Daoy (cell line): Measurements from ENCODE around the gene VN1R2. TPM values are rescaled to one million over a fixed set of nuclear protein-coding genes. Genes with fewer than 3 reads are reported as not detected.
"Not testable (repeated sequence)": the region's sequence is repeated elsewhere in the genome, so short reads cannot be mapped to it uniquely, and the experiment has no call there.

Experiments
- DNase-seq: peaks from one replicate; pipeline ENCODE4 v3.0.0-alpha.2; 2015; ENCODE audit warnings: low read depth
- total RNA-seq: library from RNA; depleted of rRNA; stranded (reverse); fragments of >200 nt; shearing (Covaris generic); gene quantifications from 2 replicates; pipeline ENCODE4 v1.2.3, GENCODE V29; 2014; rRNA removed

The VN1R2 gene, protein sequence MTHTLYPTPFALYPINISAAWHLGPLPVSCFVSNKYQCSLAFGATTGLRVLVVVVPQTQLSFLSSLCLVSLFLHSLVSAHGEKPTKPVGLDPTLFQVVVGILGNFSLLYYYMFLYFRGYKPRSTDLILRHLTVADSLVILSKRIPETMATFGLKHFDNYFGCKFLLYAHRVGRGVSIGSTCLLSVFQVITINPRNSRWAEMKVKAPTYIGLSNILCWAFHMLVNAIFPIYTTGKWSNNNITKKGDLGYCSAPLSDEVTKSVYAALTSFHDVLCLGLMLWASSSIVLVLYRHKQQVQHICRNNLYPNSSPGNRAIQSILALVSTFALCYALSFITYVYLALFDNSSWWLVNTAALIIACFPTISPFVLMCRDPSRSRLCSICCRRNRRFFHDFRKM
- total RNA-seq = not detected in 2 replicates

DNA sequence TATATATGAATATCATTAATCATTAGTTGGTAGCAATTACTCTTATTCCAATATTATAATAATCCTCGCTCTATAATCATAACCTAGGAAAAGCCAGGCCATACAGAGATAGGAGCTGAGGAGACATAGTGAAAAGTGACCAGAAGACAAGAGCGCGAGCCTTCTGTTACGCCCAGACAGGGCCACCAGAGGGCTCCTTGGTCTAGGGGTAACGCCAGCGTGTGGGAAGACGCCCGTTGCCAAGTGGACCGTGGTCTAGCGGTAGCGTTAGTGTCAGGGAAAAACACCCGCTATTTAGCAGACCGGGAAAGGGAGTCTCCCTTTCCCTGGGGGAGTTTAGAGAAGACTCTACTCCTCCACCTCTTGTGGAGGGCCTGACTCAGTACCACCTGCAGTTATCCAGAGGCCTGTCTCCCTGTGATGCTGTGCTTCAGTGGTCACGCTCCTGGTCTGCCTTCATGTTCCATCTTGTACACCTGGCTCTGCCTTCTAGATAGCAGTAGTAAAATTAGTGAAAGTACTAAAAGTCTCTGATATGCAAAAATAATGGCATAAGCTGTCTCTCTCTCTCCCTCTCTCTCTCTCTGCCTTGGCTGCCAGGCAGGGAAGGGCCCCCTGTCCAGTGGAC is at the start of gene VN1R2:
Gene VN1R2 (plus strand): TSS at position 578 of the 628 bp plus-strand sequence. CDS start 84 bp downstream, outside the sequence.
- peak; percentile 9 for DNase-seq

DNA sequence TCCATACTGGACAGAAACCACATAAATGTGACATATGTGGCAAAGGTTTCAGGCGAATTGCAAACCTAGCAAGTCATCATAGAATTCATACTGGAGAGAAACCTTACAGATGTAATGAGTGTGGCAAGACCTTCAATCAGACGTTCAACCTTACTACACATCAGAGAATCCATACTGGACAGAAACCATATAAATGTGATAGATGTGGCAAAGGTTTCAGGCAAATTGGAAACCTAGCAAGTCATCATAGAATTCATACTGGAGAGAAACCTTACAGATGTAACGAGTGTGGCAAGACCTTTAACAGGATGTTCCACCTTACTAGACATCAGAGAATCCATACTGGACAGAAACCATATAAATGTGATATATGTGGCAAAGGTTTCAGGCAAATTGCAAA is 46.5 kb upstream of the VN1R2 start:
- DNase-seq = not testable (repeated sequence)

DNA sequence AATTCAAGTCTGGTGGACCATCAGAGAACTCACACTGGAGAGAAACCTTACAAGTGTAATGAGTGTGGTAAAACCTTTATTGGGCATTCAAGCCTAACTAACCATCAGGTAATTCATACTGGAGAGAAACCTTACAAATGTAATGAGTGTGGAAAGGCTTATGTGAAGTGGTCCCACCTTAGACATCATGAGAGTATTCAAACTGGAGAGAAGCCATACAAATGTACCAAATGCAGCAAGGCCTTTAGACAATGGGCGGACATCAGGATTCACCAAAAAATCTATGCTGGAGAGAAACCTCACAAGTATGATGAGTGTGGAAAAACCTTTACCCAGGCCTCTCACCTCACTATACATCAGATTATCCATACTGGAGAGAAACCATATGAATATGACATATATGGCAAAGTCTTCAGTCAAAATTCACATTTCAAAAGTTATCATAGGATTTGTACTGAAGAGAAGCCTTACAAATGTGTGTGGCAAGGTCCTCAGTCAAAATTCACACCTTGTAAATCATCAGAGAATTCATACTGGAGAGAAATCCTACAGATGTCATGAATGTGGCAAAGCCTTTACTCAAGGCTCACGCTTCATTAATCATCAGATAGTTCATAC is 45.3 kb upstream of the VN1R2 start:
- no peak for DNase-seq

DNA sequence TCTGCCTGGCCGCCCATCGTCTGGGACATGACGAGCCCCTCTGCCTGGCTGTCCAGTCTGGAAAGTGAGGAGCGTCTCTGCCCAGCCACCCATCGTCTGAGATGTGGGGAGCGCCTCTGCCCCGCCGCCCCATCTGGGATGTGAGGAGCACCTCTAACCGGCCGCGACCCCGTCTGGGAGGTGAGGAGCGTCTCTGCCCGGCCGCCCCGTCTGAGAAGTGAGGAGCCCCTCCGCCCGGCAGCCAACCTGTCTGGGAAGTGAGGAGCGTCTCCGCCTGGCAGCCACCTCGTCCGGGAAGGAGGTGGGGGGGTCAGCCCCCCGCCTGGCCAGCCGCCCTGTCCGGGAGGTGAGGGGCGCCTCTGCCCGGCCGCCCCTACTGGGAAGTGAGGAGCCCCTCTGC is 35.4 kb upstream of the VN1R2 start:
- DNase-seq = not testable (repeated sequence)

DNA sequence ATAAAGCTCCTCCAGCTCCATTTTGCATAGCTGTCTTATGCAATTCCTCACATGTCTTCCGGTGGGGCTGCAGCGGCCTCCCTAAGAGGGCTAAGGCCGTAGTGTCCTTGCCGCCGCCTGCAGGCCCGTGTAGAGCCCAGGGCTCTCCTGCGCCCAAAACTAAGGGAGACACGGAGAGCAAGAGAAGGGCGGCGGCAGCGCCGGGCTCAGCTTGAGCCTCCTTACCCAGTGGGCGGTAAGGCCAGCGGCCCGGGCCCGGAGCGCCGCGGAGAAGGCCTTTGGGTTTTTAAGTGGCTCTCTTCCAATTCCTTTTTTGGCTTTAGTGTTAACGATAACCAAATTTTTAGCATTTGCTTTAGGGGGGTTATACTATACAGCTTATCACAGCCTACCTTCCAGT is 33.5 kb upstream of the VN1R2 start:
- no peak for DNase-seq

DNA sequence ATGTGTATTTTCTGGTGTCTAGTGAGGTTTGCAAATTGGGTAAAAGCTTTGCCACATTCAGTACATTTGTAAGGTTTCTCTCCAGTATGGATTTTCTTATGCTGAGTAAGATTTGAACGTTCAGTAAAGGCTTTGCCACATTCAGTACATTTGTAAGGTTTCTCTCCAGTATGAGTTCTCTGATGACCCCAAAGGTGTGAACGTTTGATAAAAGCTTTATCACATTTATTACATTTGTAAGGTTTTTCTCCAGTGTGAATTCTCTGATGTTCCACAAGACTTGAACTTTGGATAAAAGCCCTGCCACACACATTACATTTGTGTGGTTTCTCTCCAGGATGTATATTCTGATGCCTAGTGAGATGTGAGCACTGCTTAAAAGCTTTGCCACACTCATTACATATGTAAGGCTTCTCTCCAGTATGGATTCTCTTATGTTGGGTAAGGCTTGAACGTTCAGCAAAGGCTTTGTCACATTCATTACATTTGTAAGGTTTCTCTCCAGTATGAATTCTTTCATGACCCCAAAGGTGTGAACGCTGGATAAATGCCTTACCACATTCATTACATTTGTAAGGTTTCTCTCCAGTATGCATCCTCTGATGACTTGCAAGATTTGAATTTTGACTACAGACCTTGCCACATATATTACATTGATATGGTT is 20.8 kb upstream of the VN1R2 start:
- no peak for DNase-seq

DNA sequence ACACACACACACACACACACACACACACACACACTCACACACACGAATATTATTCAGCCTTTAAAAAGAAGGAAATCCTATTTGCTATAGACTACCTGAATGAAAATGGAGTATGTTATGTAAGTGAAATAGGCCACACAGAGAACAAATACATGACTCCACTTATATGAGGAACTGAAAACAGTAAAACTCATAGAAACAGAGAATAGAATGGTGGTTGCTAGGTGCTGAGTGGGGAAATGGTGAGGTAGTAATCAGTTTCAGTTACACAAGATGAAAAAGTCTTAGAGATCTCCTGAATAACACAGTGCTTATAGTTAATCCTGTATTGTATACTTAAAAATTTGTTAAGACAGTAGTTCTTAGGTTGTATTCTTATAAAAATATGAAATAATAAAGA is 11.6 kb upstream of the VN1R2 start:
- DNase-seq = no peak

DNA sequence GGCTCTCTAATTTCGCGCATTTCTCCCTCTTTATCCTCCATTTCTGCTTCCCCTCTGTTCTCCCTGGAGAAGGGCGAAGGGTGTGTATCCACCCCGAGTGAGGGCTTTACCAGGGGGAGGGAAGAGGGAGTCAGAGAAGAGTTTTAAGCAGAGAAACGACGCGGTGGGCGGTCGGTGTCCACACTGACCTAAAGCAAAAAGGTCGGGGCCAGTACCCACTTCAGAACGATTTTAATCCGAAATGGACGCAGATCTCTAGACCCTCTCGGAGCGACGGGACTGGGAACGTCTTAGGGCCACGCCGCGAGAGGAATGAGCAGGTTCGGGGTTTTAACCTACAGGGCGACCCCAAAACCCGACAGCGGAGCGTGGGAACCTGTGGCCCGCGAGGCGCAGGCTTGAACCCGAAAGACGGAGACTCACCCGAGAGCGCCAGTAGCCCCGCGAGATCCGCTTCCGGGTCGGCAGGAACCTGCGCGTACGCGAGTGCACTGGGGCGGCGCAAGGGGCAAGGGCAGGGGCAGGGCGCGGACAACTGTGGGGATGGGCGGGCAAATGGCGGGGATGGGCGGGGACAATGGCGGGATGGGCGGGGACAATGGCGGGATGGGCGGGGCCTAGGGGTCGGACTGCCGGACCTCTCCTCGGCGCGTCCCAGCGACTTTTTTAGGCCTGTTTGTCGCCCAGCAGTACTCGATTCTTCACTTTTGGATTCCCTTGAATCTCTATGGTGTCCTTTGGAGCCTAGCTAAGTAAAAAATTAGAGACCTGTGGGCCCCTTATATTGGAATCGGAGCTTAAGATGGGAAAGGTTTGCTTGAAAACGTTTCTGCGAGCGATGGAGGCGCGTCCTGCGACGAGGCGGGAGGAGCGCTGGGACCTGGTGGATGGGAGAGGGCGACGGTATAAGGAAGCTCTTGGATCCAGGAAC is 3.4 kb upstream of the VN1R2 start, which contains the start of gene ZNF677:
Gene ZNF677 (minus strand): TSS at position 463 of the 931 bp plus-strand sequence. CDS start 3,323 bp downstream, outside the sequence.
- DNase-seq = peak; percentile 92

DNA sequence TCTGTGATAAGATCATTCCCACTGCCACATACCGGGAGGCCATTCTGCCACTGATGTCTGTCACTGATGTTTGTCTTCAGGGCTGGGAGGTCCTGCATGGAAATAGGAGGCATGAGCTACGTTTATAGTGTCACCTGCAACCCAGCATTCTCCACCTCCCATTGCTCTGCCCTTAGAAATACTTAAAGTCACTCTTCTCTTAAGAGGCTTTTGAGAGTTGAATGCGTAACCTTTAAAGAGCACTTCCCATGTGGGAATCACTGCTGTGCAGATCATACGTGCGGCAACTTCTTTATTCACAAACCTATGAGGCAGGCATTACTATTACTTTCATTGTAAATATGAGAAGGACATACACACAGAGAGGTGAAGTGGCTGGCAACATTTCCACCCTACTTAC is 9.5 kb downstream of the VN1R2 start, which contains the start of gene VN1R4:
Gene VN1R4 (minus strand): TSS at position 101 of the 400 bp plus-strand sequence. CDS start 58 bp downstream, at position 43.
- not testable (repeated sequence) for DNase-seq

DNA sequence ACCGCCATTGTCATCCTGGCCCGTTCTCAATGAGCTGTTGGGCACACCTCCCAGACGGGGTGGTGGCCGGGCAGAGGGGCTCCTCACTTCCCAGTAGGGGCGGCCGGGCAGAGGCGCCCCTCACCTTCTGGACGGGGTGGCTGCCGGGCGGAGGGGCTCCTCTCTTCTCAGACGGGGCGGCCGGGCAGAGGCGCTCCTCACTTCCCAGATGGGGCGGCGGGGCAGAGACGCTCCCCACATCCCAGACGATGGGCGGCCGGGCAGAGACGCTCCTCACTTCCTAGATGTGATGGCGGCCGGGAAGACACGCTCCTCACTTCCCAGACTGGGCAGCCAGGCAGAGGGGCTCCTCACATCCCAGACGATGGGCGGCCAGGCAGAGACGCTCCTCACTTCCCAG is 11.8 kb downstream of the VN1R2 start:
- DNase-seq = not testable (repeated sequence)

DNA sequence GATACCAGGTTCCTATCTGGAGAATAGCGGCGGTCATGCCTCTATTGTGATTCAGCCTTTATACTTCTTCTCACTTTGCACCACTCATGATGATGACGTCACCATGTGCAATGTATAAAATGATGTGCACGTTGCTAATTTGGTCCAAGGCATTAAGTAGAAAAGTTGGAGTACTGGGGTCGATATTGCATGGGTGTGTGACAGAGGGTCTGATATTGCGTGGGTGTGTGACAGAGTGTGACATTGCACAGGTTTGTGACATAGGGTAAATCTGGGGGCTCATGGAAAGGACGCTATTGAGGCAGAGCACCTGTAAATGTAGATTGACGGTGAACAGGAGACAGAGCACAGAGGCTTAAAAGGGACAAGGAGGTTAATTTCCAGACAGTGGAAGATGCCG is 14.0 kb downstream of the VN1R2 start:
- no peak for DNase-seq

DNA sequence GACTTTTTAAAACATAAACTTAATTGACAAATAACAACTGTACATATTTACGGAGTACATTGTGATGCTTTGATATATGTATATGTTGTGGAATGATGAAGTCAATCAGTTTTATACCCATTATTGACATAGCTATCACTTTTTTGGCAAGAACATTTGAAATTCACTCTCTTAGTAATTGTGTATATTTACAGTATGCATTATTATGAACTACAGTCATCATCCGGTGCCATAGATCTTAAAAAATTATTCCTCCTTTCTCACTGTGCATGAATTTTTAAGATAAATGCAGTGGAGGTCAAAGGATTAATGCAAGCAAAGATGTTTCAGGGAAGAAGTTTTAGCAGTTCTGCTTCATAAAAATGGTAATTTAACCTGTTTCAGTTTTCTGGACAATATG is 17.4 kb downstream of the VN1R2 start:
- no peak for DNase-seq

DNA sequence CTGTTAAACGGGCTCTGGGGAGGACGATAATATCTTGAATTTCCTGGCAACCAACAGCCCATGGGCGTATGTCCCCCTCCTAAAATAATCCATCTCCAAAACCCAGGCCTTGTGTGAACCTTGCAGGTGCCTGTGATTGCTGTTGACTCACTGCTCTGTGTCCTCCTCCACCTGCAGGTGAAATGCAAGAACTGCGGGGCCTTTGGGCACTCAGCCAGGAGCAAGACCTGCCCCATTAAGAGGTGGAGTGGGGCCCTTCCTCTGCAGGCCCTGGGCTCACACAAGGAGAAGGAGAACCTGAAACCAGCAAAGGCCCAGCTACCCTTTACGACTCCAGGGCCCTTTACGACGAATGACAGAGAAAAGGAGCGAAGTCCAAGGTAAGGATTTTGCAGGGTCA is 23.9 kb downstream of the VN1R2 start:
- DNase-seq = not testable (repeated sequence)

DNA sequence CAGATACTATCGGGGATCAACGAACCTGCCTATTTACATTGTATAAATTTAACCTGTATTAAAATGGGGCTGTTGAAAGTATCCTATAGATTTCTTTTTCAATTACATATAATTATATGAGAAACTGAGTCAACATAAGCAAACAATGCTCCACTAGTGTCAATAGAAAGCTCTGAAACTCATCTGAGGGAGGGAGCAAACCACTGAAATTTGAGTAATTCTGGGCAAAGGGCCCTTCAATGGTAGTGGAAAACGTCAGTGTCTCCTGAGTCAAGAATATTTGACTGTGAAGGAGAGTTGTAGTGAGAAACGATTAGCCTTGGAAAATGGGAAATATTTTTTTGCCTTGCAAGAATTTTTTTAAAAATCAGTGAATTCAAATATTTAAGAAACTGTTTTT is 27.0 kb downstream of the VN1R2 start:
- no peak for DNase-seq

DNA sequence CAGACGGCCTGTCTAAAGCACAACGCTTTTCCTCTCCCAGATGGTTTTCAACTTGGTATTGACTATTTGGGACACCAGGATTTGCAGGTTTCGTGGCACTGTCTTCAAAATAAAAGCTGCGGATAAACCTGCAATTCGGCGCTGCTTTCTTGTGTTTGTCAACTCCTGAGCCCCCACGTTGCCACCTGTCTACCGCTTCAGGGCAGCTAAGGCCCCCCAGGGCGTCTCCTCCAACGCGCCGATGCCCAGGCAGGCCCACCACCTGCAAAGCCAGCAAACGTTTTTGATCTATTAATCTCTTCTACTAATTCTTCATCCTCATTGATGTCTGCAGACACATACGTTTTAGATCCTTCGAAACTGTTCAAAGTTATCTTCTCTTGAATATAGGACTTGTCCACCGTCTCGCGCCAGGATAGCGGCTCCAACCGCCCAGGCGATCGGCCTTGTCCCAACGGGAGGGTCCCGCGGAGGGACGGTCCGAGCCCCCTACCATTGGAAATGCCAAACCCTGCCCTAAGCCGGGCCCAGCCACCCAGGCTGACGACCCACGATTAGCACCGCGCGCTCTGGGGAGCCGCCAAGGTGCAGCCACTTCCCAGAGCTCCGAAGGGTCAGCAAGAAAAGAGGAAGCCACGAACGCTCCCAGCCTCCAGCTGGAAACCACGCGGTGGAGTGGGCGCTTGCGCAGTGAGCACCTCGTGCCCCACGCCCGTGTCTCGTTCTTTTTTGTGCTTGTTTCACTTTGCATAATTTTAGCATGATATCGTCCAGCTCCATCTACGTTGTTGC is 32.9 kb downstream of the VN1R2 start:
- DNase-seq = no peak

DNA sequence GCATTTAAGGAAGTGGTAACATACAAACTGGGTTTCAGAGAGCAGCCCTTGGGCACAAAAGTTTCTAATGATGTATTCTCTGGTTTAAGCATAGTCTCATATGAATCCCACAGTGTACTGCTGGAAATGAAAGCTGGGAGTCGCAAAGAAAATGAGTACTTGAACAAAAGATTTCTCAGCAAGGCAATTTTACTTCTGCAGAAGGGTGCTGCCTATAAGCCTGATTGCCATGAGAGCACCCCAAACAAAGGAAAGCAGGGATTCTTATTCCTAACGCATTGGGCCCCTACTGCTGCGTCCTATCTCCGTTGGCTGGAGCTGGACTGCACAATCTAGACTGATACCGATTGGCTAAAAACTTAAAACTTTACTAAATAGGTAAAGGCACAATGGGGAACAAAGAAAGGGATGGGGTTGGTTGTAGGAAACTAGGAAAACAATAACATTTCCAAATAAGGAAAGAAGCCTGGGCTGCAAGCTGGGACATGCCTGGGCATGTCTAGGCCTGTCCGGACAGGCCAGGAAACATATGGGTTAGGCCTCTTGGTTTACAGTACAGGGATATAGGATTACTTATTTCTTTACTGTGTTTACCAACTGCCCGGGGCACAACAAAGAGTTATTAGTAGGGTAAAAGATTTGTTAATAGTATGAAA is 36.8 kb downstream of the VN1R2 start:
- no peak for DNase-seq

DNA sequence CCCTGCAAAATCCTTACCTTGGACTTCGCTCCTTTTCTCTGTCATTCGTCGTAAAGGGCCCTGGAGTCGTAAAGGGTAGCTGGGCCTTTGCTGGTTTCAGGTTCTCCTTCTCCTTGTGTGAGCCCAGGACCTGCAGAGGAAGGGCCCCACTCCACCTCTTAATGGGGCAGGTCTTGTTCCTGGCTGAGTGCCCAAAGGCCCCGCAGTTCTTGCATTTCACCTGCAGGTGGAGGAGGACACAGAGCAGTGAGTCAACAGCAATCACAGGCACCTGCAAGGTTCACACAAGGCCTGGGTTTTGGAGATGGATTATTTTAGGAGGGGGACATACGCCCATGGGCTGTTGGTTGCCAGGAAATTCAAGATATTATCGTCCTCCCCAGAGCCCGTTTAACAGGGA is 43.2 kb downstream of the VN1R2 start:
- DNase-seq = not testable (repeated sequence)

DNA sequence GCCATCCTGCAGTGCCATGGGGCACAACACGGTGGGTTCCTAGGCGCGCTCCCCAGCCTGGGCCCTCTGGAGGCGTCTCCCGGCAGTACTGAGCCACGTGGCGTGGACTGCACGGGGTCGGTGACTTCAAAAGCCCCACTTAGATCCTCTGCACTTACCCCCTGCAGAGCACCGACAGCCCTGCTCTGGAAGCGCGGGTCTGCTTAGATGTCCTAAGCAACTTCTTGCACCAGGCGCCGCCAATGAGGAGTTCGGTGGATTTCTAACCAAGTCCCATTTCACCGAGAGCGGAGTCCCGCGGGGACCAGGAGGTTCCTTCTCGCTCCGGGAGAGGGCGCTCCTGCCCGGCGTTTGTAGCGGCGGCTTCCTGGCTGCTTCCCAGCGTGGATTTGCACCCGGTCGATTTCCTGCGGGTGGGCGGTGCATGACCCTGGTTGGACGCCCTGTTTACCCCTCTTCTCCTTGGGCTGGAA is 50.3 kb downstream of the VN1R2 start:
- DNase-seq = peak; percentile 37
